ENCODE results near the gene GTF2H4. TPM values are rescaled to one million over a fixed set of nuclear protein-coding genes. Genes with fewer than 3 reads are reported as not detected.

GTF2H4 gene
- total RNA-seq, 1 donor from 2014 or later, result 67.2 TPM

- H3K4me3 Mint-ChIP-seq (ENCODE audit: unreplicated experiment), result peak overlapping the region; percentile 88
- H3K4me1 Mint-ChIP-seq (ENCODE audit: low read depth, unreplicated experiment), result peaks cover 47% of the 10 kb centered on the region
- peak; percentile 51 for DNase-seq
- peaks cover 25% of the 10 kb centered on the region for H3K27me3 Mint-ChIP-seq (ENCODE audit: unreplicated experiment)
- H3K9me3 Mint-ChIP-seq (ENCODE audit: unreplicated experiment), result peaks cover 16% of the 10 kb centered on the region
- TF ChIP-seq CTCF (IDR thresholded peaks at IDR 0.05; ENCODE audit: partially characterized antibody, unreplicated experiment), result no peak
- no peaks in the 10 kb centered on the region for H3K36me3 Mint-ChIP-seq (ENCODE audit: unreplicated experiment)
- no peak overlapping the region for H3K27ac Mint-ChIP-seq (ENCODE audit: unreplicated experiment)
These were observed 23.2 kb upstream of the GTF2H4 start for GRCh38 chr6:30884521-30885480.

- H3K36me3 Mint-ChIP-seq (ENCODE audit: unreplicated experiment), result no peaks in the 10 kb centered on the region
- peak overlapping the region; percentile 90 for H3K27ac Mint-ChIP-seq (ENCODE audit: unreplicated experiment)
- H3K9me3 Mint-ChIP-seq (ENCODE audit: unreplicated experiment), result peaks cover 16% of the 10 kb centered on the region
- DNase-seq, result no peak
- peaks cover 48% of the 10 kb centered on the region for H3K4me1 Mint-ChIP-seq (ENCODE audit: low read depth, unreplicated experiment)
- peaks cover 25% of the 10 kb centered on the region for H3K27me3 Mint-ChIP-seq (ENCODE audit: unreplicated experiment)
- peak overlapping the region; percentile 88 for H3K4me3 Mint-ChIP-seq (ENCODE audit: unreplicated experiment)
- no peak for TF ChIP-seq CTCF (IDR thresholded peaks at IDR 0.05; ENCODE audit: partially characterized antibody, unreplicated experiment)
These were observed 22.5 kb upstream of the GTF2H4 start for GRCh38 chr6:30885481-30885998.

- H3K4me1 Mint-ChIP-seq (ENCODE audit: low read depth, unreplicated experiment), result peaks cover 46% of the 10 kb centered on the region
These were observed 21.8 kb upstream of the GTF2H4 start for GRCh38 chr6:30885999-30886896.

GRCh38 chr6:30886897-30887255, 21.1 kb upstream of the GTF2H4 start:
- Mint-ChIP-seq H3K9me3 (ENCODE audit: unreplicated experiment) (peaks cover 9% of the 10 kb centered on the region), H3K27ac (ENCODE audit: unreplicated experiment) (peak overlapping the region; percentile 90), H3K4me1 (ENCODE audit: low read depth, unreplicated experiment) (peaks cover 40% of the 10 kb centered on the region), H3K4me3 (ENCODE audit: unreplicated experiment) (peak overlapping the region; percentile 88), H3K36me3 (ENCODE audit: unreplicated experiment) (no peaks in the 10 kb centered on the region), H3K27me3 (ENCODE audit: unreplicated experiment) (peaks cover 17% of the 10 kb centered on the region)
- no peak for DNase-seq
- no peak for TF ChIP-seq CTCF (IDR thresholded peaks at IDR 0.05; ENCODE audit: partially characterized antibody, unreplicated experiment)

More at GRCh38 chr6:30885999-30886896, 21.8 kb upstream of the GTF2H4 start:
- no peak for TF ChIP-seq CTCF (IDR thresholded peaks at IDR 0.05; ENCODE audit: partially characterized antibody, unreplicated experiment)
- peaks cover 15% of the 10 kb centered on the region for H3K9me3 Mint-ChIP-seq (ENCODE audit: unreplicated experiment)
- H3K27ac Mint-ChIP-seq (ENCODE audit: unreplicated experiment), result peak overlapping the region; percentile 90
- H3K27me3 Mint-ChIP-seq (ENCODE audit: unreplicated experiment), result peaks cover 21% of the 10 kb centered on the region
- DNase-seq, result peak; percentile 38
- H3K4me3 Mint-ChIP-seq (ENCODE audit: unreplicated experiment), result peak overlapping the region; percentile 88
- no peaks in the 10 kb centered on the region for H3K36me3 Mint-ChIP-seq (ENCODE audit: unreplicated experiment)

All from glutamatergic neuron (in vitro differentiated cells).